ELR (cell line): ENCODE measurements around the gene TNIP3.
A peak's percentile ranks its signal among the peaks of the same experiment; 100 is the strongest.

Source experiments
- DNase-seq: peaks from one replicate; pipeline ENCODE4 v3.0.0-alpha.2; 2015; ENCODE audit warnings: low read depth

TNIP3 gene

DNA sequence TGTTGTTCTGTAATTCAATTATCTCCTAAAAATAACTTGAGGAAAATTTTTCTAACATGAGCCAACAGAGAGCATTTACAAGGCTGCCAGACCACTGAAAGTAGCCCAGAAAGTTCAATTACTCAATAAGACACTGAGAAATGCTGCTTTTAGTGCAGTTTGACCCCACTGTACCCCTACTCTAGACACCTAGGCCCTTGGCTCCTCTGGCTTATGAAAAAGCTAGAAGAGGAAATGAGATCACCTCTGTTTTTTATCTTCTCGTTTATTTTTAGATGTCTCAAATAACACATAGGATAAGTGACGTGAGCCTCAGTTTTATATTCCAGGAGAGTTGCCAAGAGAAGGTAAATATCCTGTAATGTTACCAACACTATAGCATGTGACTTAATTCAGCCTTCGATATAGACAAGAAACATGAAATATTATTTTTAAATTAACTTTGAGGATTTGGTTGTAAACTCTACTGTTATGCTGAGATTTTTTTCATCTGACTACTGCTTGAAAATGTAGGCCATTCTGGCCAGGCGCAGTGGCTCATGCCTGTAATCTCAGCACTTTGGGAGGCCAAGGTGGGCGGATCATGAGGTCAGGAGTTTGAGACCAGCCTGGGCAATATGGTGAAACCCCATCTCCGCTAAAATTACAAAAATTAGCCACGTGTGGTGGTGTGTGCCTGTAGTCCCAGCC, 24.4 kb downstream of the TNIP3 start:
- DNase-seq = peak; percentile 49

DNA sequence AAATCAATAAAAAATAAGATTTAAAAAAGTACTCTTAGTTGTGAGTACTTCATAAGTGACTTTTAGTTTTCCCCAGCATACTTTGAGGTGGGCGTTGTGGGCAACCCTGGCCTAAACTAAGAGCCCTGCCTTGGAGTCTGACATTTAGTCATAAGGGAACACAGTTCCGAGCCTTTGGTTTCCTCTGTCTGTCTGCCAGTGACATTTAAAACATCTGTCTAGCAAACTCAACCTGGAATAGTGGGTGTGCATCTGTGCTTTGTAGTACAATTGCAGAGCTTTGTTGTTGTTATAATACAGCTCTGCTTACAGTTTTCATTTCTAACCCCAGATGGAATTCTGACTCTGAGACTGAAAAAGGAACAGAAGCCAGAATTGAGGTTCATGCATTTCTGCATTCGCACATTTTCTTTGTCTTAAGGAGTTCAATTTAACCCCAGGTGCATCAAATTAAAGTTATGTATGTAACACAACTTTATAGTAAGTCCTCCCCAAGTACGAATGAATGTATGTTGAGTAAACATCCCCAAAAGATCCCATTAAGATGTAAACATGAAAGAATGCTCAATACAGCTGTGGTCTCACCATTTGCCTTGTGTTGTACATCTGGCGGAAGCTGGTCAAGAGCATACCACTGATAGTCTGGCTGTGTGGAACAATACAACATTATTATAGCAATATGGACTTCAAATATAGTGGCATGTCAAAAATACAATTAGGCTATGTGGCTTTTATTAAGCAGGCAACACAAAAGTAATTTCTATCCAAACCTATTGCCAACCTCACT, 25.9 kb downstream of the TNIP3 start:
- no peak for DNase-seq

DNA sequence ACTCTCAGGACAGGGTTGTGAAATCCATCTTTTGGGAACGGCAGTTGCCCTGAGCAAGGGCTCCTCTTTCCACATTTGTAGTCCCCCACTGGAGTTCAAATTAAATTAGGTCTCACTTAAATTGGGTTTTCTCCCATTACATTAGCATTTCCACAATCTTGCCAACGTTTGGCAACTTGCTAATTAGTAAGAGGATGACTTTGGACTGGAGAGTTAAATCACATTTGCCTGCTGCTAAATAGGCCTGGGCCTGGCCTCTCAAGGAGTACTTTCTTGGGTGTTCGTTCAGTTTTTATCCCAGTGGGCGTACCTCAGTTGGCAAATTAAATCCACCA, 33.8 kb downstream of the TNIP3 start:
- DNase-seq = no peak

DNA sequence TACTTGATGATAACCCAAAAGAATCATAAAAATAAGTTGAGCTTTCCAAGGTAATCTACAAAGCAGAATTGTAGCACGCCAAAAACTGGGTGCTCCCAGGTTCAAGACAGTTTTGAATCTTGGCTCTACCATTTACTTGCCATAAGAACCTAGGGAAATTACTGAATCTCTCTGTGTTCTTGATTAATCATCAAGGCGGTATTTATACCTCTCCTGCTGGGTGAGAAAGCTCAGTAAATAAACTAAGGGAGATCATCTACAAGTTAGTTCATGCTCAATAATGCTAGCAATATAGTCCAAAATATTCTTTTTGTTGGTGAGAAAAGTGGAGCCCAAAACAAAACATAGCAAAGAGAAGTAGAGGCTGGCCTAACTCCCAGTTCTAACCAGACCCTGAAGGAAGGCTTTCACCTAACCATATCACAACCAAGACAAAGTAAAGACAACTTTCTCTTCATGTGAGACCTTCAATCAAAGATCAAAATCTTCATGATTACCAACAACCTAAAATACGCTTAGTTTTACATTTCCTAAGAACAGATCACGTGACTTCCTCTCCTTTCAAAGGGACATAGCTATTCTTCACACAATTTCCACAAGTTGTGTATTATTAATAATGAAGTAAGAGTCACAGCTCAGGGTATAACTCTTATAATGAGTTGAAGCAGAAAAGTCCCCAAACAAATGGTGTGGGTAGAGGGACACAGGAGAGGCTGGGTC, 34.4 kb downstream of the TNIP3 start:
- DNase-seq = no peak

DNA sequence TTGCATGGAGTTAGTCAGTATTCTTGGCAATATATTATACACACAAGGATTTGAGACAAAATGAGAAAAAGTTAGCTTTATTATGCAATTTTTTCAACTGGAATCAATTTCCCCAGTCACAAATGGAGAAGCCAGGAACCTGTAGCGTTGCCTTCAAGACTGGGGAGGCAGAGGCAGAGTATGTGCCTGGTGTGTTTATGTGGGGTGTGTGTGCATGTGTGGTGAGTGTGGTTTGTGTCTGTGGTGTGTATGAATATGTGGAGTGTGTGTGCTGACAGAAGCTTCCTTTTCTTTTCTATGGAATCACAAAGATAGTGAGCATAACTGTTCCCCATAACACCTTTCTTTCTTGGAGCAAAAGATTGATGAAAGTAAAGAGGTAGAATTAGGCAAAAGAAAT, 37.0 kb downstream of the TNIP3 start:
- no peak for DNase-seq

DNA sequence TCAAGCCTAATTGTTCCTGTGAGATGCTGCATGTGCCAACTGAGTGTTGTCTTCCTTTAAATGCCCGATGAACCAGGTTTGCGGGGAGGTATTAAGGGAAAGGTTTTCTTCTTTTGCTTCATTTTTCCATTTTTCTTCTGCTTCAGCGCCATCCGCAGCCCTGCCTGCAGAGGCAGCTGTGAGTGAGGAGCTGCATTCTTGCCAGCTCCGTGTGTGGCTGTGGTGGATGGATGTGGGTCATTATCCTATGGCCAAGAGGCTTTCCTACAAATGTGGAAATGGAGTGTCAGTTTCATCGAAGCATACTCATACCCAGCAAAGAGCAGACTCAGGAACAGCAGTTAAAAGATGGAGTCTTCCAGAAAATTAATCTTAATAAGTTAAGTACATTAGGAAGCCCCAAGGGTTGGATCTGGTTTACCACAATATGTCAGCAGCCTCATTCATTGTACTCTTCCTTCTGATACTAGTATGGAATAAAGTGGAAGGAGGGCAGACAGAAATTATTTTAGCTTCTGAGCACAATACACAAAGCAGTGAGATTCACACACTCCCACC, 37.6 kb downstream of the TNIP3 start:
- DNase-seq = no peak

GRCh38 chr4:121125498-121125885, 38.6 kb downstream of the TNIP3 start:
- DNase-seq = no peak

- DNase-seq = no peak
Measured at GRCh38 chr4:121122661-121123060, 41.5 kb downstream of the TNIP3 start.

GRCh38 chr4:121119715-121120114, 44.4 kb downstream of the TNIP3 start:
- no peak for DNase-seq

DNA sequence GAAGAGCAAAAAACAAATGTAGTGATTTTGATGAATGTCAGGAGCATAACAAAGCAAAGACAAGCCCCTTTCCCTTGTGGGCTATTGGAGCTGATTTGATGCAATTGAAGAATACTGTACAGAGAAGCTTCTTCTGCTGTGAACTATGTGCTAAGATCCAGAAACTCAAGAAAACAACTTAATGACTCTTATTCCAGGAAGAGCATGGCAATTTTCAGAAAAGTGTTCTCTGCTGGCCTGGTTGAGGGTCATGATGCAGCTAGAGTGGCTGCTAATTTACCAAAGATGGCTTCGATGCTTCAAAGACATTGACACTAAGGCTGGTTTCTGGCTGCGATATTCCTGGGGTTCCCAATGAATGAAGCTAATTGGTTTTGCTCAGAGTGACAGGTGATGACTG, 45.8 kb downstream of the TNIP3 start:
- no peak for DNase-seq

DNA sequence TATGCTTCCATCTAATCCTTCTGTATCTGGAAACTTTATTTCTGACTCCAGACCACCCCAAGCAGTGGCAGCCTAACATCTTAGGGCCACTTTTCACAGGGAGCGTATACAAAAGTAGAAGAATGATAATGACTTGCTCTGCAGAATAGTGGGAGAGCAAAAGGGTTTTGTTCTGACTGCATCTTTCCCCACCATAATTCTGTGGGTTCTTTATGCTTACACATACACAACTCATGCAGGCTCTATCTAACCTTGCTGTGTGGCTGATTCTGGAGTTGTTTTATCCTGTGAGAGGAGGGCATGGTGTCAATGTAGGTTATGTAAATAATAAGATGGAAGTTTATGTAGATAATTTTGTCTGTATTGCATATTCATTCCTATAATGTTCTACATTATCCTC, 49.4 kb downstream of the TNIP3 start:
- DNase-seq = no peak

DNA sequence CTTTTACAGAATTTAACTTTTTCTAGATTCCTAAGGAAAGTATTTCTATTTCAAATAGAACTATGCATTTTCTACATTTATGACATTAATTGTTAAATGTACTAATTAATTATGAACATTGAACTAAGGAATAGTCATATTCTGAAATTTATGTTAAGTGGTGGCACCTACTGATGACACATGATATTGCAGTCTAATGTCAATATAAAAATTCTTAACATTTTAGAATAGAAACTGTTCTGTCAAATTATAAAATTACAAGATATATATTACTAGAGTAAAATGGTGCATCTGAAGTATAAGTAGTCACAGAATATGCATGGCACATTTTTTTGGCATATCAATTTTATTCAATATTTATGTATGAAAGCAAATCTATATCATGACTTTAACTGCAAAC, 51.6 kb downstream of the TNIP3 start:
- DNase-seq = peak; percentile 11

GRCh38 chr4:121108557-121108956, 55.6 kb downstream of the TNIP3 start:
- DNase-seq = no peak

GRCh38 chr4:121107507-121107906, 56.6 kb downstream of the TNIP3 start:
- DNase-seq = no peak

- DNase-seq = no peak
Measured at GRCh38 chr4:121100093-121100775, 63.9 kb downstream of the TNIP3 start.

GRCh38 chr4:121098266-121098665, 65.9 kb downstream of the TNIP3 start:
- no peak for DNase-seq

GRCh38 chr4:121096629-121097028, 67.5 kb downstream of the TNIP3 start:
- DNase-seq = peak; percentile 53

DNA sequence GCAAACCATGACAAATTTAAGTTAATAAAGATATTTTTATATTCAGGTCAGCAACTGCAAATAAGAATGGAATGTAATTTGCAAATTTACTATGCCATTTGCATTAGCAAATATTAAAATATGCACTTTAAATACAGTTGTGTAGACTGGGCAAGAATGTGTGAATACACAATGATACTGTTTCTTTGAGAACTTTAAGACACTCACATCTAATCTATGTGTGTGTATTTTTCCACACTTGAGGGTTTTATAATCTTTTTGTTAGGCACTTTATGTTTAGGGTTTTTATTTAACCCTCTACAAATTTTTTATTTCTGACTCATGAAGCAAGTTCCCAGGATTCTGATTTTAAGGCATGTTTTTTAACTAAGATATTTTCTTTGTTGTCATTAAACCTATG, 67.9 kb downstream of the TNIP3 start:
- no peak for DNase-seq

DNA sequence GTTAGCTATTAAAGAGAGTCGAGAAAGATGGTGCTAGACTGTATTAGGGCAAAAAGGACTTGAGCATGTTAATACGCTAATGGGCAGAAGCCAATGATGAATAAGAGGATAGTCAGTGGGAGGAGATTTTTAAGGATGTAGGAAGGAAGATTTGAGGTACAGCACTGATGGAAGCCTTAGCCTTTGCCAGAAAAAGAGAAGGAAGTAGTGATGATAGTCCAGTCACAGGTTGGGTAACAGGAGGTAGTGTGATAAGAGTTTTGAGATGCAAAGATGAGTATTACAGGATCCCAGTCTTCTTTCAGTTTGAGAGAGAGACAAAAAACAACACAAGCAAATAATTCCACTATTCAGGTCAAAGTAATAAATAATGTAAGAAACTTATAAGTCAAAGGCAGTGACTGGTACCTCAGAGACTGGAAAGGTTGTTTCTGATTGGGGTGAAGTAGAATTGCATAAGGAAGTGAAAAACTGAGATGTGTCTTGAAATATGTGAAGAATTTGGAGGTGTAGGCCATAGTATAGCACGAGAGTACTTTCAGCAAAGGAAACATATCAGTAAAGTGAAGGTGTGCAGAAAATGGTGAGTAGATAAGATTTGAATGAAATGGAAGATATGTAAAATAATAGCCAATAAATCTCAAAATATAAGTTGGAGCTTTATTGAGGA, 69.7 kb downstream of the TNIP3 start:
- DNase-seq = no peak

DNA sequence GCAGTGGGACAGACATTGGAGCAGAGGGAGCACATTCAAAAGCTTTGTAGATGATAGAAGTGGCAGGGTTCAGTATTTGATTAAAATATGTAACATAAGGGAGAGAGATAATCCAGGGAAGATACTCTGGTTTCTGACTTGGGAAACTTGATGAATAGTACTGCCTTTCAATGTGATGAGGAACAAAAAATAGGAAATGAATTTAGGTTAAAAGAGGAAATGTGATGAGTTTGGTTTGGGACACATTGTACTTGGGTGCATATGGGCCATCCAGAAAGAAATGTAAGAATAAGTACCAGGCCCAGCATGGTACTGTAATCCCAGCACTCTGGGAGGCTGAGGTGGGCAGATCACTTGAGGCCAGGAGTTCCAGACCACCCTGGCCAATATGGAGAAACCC, 70.9 kb downstream of the TNIP3 start:
- no peak for DNase-seq

DNA sequence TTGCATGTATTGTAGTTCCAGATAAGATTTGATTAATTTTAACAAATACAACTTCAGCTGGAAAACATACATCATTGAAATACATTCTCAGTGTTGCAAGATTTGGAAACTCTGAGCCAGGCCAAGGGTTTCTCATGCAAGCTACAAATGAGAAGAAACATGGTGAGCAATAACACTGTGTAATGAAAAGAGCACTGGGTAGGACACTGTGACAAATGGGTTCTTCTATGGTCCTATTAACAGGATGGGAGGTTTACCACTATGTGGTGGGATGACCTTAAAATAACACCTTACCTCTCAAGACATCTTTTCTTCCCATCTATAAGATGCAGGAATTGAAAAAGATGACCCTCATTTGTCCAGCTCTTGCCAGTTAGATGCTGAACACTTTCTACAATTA, 72.2 kb downstream of the TNIP3 start:
- DNase-seq = no peak

- DNase-seq = no peak
Measured at GRCh38 chr4:121088867-121089266, 75.3 kb downstream of the TNIP3 start.
